ENCODE measurements around the gene KCNIP1.

Gene KCNIP1

DNA sequence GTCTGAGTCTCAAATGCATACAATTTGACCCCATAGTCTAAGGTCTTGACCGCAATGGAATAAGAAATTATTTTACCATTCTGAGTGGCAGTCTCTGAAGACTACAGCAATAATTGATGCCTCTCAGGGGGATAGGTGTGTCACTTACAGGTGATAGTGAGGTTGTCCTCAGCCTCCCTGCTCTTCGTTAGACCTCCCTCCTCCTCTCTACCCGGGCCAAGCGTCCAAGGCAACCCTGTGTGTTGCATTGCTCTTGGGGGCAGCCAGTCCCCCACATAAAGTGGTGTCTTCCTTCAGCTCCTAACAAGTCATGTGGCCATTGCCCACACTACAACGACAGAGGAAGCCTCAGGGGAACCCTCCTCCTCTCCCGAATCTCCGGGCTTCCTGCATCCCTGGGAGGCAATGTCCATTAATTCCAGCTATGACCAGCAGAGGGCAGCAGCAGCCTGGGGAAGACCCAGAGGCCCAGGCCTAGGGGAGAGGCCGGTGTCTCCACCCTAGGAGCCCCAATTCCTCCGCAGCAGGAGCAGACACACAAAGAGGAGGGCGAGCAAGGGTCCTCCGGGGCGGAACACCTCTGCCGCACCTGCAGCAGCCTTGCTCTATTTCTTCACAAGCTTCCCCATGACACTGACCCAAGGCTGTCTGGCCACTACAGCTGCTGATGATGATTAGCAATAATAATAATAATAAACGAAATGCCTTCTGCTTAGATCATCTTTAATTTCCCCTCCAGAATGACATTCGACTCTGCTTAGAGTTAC is 134.8 kb downstream of the KCNIP1 start:
- in situ Hi-C loops (cut with MboI; ENCODE audit: low sequenced_read_pairs) = no loop called here

- in situ Hi-C loops (cut with MboI; ENCODE audit: low sequenced_read_pairs) = no loop called here
Observed at GRCh38 chr5:170639221-170639925, 135.6 kb downstream of the KCNIP1 start.

GRCh38 chr5:170640731-170641588 is 137.1 kb downstream of the KCNIP1 start:
- in situ Hi-C loops (cut with MboI; ENCODE audit: low sequenced_read_pairs) = no loop called here

DNA sequence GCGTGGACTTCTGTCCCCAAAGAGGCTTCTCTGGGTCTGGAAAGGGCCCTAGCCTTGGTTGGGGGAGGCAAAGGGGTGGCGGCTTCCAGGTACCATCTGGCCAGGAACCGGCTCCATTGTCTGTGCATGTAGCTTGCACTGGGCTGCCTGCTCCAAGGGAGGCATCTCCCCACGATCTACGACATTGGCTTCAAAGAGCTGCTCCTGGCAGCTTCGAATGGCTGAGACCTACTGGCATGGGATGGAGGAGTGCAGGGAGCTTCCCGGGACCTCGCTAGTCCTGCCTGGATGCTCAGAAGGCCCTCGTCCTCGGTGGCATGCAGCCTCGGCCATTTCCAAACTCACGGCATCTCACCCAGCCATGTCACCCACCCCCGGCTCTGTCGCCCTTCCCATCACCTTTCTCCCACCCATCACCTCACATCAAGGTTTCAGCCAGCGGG is 137.8 kb downstream of the KCNIP1 start:
- in situ Hi-C loops (cut with MboI; ENCODE audit: low sequenced_read_pairs) = no loop called here

GRCh38 chr5:170642066-170642735 is 138.4 kb downstream of the KCNIP1 start:
- in situ Hi-C loops (cut with MboI; ENCODE audit: low sequenced_read_pairs) = no loop called here

DNA sequence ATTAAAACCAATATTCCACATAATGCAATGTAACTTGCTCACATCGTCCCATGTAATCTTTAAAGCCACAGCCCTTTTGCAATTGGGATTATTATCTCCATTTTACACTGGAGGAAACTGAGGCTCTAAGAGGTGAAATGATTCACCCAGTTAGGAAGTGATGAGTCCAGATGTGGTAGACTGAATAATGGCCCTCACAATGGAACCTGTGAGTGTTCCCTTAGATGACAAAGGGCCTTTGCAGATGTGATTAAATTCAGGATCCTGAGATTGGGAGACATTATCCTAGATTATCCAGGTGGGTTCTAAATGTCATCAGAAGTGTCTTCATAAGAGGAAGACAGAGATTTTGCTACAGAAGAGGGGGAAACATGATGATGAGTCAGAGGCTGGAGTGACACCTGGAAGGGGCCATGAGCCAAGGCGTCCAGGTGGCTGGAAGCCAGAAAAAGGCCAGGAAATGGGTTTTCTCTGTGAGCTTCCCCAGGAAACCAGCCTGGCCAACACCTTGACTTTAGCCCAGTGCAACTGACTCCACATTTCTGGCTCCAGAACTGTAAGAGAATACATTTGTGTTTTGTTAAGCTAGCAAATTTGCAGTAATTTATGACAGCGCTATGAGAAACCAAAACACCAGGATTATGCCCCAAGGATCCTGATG is 139.1 kb downstream of the KCNIP1 start:
- in situ Hi-C loops (cut with MboI; ENCODE audit: low sequenced_read_pairs) = no loop called here

DNA sequence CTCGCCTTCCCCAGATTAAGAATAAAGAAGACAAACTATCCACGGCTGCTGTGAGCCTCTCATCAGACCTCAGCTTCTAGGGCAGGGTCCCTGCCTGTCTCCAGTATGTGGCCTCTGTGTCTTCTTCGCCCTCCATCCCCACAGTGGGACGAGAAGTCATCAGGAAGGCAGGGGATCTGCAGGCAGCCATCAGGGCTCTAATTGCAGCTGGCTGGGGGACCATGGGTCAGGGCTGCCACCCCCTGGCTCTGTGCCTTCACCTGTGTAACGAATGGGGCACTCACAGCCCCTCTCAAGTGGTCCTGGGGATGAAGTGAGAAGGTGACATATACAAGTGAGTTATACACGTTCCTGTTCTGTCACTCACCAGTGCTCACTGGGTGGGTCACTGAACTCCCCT is 139.8 kb downstream of the KCNIP1 start:
- in situ Hi-C loops (cut with MboI; ENCODE audit: low sequenced_read_pairs) = no loop called here

- in situ Hi-C loops (cut with MboI; ENCODE audit: low sequenced_read_pairs) = no loop called here
Observed at GRCh38 chr5:170644501-170644900, 140.7 kb downstream of the KCNIP1 start.

DNA sequence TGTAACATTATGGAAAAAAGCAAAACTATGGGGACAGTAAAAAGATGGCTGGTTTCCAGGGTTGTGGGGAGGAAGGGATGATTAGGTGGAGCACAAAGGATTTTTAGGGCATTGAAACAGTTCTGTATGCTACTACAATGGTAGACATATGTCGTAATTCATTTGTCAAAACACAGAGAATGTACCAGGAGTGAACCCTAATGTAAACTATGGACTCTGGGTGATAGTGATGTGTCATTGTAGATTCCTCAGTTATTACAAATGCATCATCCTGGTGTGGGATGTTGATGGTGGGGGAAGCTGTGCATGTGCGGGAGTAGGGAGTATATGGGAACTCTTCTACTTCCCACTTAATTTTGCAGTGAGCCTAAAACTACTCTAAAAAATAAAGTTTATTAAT is 144.7 kb downstream of the KCNIP1 start:
- in situ Hi-C loops (cut with MboI; ENCODE audit: low sequenced_read_pairs) = no loop called here

GRCh38 chr5:170650850-170651249 is 147.0 kb downstream of the KCNIP1 start:
- in situ Hi-C loops (cut with MboI; ENCODE audit: low sequenced_read_pairs) = no loop called here

- in situ Hi-C loops (cut with MboI; ENCODE audit: low sequenced_read_pairs) = no loop called here
Observed at GRCh38 chr5:170651604-170652277, 147.9 kb downstream of the KCNIP1 start.

- in situ Hi-C loops (cut with MboI; ENCODE audit: low sequenced_read_pairs) = no loop called here
Observed at GRCh38 chr5:170655476-170655875, 151.7 kb downstream of the KCNIP1 start.

DNA sequence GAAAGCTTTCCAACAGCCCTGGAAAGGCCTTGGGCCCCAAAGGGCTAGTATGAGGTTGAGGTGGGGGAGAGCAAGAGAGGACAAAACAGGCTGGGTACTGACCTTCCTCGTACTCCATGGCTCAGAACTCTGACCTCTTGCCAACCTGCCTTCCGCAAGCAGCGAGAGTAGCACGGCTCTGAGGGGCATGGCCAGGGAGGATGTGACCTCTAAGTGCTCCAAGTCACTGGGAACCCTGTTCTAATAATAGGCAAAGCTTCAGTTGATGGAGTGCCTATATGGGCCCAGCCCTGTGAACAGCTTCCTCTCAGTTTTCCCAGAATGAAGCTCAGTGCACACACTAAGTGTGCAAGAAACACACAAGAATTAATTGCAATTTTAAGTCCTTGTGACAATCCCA is 152.1 kb downstream of the KCNIP1 start:
- in situ Hi-C loops (cut with MboI; ENCODE audit: low sequenced_read_pairs) = no loop called here

DNA sequence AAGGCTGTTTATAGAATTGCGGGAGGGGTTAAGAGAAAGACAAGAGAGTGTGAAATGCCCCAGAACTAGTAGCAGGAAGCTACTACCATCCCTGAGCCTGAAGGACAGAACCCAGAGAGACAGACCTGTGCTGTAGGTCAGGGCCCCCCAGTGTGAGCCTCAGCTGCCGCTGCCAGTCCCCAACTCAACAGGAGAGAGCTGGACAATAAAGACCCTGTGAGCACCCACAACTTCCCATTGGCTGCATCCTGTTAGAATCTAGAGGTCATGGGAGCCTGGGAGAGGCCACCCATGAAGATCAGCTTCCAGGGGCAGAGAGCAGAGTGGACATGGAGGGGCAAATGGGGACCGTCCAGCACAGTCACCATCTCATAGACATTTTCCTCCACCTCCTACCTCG is 152.5 kb downstream of the KCNIP1 start:
- in situ Hi-C loops (cut with MboI; ENCODE audit: low sequenced_read_pairs) = no loop called here

DNA sequence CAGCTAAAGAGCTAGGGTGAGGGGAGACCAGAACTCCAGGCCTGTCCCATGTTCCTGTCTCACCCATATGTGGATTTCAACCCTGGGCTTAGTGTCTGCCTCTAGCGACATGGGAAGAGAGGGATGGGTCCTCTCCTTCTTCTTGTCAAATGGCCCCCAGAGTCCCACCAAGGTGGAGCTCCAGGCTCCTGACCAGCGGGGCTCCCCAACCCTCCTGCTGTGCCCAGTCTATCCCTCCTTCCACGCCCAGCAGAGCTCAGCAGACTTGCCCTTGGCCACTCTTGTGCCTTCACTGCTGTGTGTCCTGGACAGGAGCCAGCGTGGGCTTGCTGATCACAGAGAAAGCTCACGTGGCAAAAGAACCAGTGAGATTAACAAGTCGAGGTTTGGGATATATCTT is 156.7 kb downstream of the KCNIP1 start:
- in situ Hi-C loops (cut with MboI; ENCODE audit: low sequenced_read_pairs) = no loop called here

GRCh38 chr5:170662966-170663365 is 159.1 kb downstream of the KCNIP1 start:
- in situ Hi-C loops (cut with MboI; ENCODE audit: low sequenced_read_pairs) = no loop called here

GRCh38 chr5:170678811-170679210 is 175.0 kb downstream of the KCNIP1 start:
- in situ Hi-C loops (cut with MboI; ENCODE audit: low sequenced_read_pairs) = no loop called here

DNA sequence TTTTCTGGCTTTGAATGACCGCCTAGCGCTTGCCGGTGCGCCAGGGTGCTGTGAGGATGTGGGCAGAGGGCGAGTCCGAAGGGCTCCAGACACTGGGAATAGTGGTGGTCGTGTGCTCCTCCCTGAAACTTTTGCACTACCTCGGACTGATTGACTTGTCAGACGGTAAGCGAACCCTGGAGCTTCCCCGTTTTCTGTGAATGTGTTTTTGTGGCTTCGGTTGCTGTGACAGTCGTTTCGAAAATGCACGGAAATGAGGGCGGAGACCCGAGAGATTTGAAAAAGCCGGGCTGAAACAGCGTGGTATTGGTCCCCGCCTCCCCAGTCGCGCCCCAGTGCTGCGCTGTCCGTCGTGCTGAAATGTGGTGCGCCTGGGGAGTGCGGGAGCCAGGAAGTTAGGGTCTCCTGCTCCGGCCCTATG is 177.2 kb downstream of the KCNIP1 start:
- in situ Hi-C loops (cut with MboI; ENCODE audit: low sequenced_read_pairs) = no loop called here

GRCh38 chr5:170691657-170692056 is 187.8 kb downstream of the KCNIP1 start:
- in situ Hi-C loops (cut with MboI; ENCODE audit: low sequenced_read_pairs) = no loop called here

DNA sequence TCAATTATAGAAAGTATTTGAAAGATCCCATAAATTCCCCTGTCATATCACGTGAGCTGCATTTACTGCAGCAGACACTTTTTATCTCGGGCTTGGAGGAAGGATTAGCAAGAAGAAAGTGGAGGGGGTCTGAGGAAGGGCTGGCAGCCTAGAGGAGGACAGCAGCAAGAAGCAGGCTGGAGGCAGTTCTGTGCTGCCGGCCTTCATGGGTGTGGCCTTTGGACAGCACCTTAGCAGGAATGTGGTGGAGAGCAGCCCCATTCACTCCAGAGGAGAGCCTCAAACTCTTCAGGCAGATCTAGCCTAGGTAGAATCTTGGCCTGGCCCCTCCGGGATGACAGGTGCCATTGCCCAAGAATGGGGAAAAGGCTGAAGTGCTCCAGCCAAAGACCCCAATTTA is 189.9 kb downstream of the KCNIP1 start:
- in situ Hi-C loops (cut with MboI; ENCODE audit: low sequenced_read_pairs) = no loop called here
